Keratinocyte (primary cell): ENCODE results near the gene INAVA.

ENCODE experiments used
- EZH2 ChIP-seq: IDR thresholded peaks from one replicate; pipeline ENCODE4 v1.6.1; 2012; ENCODE audit warnings: inconsistent platforms, mild to moderate bottlenecking, low read length, moderate library complexity
- TF ChIP-seq, protein P1 (sequence below), 3 experiments: IDR thresholded peaks in 1 of 3; conservative IDR thresholded peaks in 1 of 3; optimal IDR thresholded peaks in 1 of 3; 2 replicates in 2 of 3; 3 replicates in 1 of 3; pipeline versions ENCODE3 to v1.5.1; 2011; ENCODE audit warnings: low read length in 3 of 3, mild to moderate bottlenecking in 3 of 3, moderate library complexity in 2 of 3, control low read depth in 1 of 3, inconsistent platforms in 1 of 3; ENCODE audit not compliant: insufficient read depth in 2 of 3; ENCODE audit errors: extremely low read depth in 1 of 3

DNA sequence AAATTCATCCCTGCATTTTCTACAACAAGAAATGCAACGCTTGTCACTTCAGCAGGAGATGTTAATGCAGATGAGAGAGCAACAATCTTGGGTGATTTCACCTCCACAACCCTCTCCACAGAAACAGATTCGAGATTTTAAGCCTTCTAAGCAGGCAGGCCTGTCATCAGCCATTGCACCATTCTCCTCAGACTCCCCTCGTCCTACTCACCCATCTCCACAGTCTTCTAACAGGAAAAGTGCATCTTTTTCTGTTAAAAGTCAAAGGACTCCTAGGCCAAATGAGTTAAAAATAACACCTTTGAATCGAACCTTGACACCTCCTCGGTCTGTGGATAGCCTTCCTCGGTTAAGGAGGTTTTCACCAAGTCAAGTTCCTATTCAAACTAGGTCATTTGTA, 45.3 kb upstream of the INAVA start:
- TF ChIP-seq, protein P1, sequence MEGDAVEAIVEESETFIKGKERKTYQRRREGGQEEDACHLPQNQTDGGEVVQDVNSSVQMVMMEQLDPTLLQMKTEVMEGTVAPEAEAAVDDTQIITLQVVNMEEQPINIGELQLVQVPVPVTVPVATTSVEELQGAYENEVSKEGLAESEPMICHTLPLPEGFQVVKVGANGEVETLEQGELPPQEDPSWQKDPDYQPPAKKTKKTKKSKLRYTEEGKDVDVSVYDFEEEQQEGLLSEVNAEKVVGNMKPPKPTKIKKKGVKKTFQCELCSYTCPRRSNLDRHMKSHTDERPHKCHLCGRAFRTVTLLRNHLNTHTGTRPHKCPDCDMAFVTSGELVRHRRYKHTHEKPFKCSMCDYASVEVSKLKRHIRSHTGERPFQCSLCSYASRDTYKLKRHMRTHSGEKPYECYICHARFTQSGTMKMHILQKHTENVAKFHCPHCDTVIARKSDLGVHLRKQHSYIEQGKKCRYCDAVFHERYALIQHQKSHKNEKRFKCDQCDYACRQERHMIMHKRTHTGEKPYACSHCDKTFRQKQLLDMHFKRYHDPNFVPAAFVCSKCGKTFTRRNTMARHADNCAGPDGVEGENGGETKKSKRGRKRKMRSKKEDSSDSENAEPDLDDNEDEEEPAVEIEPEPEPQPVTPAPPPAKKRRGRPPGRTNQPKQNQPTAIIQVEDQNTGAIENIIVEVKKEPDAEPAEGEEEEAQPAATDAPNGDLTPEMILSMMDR (optimal IDR thresholded peaks at IDR 0.05 in 1 of 3, IDR thresholded peaks at IDR 0.05 in 1 of 3, conservative IDR thresholded peaks at IDR 0.05 in 1 of 3; ENCODE audit: extremely low read depth in 1 of 3, insufficient read depth in 2 of 3, low read length in 3 of 3): no peak
- TF ChIP-seq EZH2: no peak
